ENCODE measurements around the gene SDHC.

- no peak for TF ChIP-seq TAF1 (IDR thresholded peaks at IDR 0.05; ENCODE audit: borderline replicate concordance, insufficient read depth, low read length)
- no peak for TF ChIP-seq POLR2AphosphoS5 (IDR thresholded peaks at IDR 0.05; ENCODE audit: low read depth, low read length)
- no peak for TF ChIP-seq SIN3A (IDR thresholded peaks at IDR 0.05; ENCODE audit: borderline replicate concordance, insufficient read depth, low read length)
- TF ChIP-seq REST (IDR thresholded peaks at IDR 0.05; ENCODE audit: insufficient read depth in 1 of 2, low read depth in 2 of 2, low read length in 2 of 2): no peak
Measured at GRCh38 chr1:161402446-161402845, 88.3 kb downstream of the SDHC start.

Measured in PFSK-1 (cell line).